GM18867 (cell line): ENCODE measurements around the gene CNBD2.
"Not testable (repeated sequence)": the region's sequence is repeated elsewhere in the genome, so short reads cannot be mapped to it uniquely, and the experiment has no call there.

ENCODE experiments used
- ATAC-seq: cut with Tn5 transposase; IDR thresholded peaks from one replicate; pipeline ENCODE4 v1.9.1; 2021; ENCODE audit warnings: mild to moderate bottlenecking, moderate library complexity; ENCODE audit not compliant: unreplicated experiment

Gene CNBD2

GRCh38 chr20:36060676-36061075, 92.3 kb downstream of the CNBD2 start:
- ATAC-seq = no peak

- no peak for ATAC-seq
Measured at GRCh38 chr20:36061754-36062153, 93.4 kb downstream of the CNBD2 start.

GRCh38 chr20:36062799-36063198, 94.4 kb downstream of the CNBD2 start:
- ATAC-seq = no peak

GRCh38 chr20:36063916-36064657, 95.7 kb downstream of the CNBD2 start:
- no peak for ATAC-seq

- ATAC-seq = peak; percentile 93
Measured at GRCh38 chr20:36064658-36065426, 96.5 kb downstream of the CNBD2 start.

DNA sequence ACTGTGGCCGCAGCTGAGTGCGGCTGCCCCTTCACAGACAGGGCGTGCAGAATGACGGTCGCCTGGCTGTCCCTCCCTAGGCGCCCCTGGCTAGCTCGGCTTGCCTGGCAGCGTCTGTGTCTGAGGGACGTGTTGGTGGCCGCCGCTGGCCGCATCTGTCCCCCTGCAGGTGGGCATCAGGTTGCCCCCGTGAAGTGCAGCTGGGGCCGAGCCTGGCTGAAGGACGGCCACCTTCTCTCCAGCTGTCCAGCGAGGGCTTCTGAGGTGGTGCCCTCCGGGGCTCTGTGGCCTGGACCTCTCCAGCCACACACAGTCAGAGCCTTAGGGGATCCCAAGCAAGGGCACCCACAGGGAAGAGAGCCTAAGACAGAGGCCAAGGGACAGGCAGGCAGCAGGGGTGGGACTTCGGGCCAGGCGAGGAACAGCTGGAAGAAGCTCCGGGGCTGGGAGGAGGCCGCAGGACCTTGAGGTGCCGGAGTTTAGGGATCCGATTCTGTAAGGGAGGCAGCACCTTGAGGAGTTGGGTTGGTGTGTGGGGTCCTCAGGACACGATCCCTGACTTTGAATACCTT, 97.1 kb downstream of the CNBD2 start:
- no peak for ATAC-seq

GRCh38 chr20:36066777-36067176, 98.4 kb downstream of the CNBD2 start:
- ATAC-seq = no peak

GRCh38 chr20:36068526-36068925, 100.1 kb downstream of the CNBD2 start:
- not testable (repeated sequence) for ATAC-seq

DNA sequence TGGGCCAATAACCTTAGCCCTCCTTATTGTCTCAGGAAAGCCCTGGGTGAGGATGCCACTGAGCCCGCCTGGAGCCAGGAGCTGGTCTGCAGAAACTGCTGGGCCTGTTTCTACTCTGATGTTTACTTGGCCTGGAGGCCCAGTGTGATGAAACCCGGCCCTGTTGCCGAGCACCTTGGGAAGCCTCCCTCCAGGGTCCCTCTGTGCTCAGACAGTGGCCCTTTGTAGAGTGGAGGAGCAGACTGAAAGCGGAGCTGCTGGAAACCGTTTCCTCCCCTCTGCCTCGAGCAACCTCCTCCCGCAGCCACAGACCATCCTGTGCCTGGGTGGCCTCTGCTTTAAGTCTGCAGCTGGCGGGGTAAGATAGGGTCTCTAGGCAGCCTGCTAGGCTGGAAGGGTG, 102.1 kb downstream of the CNBD2 start:
- no peak for ATAC-seq

- no peak for ATAC-seq
Measured at GRCh38 chr20:36071848-36072247, 103.5 kb downstream of the CNBD2 start.

GRCh38 chr20:36074983-36075382, 106.6 kb downstream of the CNBD2 start:
- no peak for ATAC-seq

GRCh38 chr20:36077762-36078161, 109.4 kb downstream of the CNBD2 start:
- ATAC-seq = not testable (repeated sequence)

DNA sequence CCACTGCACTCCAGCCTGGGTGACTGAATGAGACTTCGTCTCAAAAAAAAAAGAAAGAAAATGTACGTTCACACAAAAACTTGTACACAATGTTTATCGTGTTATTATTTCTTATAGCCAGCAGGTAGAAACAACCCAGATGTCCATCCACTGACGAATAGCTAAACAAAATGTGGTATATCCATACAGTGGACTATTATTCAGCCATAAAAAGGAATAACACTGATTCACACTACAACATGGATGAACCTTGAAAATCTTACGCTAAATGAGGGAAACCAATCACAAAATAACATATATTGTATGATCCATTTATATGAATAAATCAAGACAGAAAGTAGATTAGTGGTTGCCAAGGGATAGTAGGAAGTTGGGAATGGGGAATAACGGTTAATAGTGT, 111.1 kb downstream of the CNBD2 start:
- ATAC-seq = no peak

DNA sequence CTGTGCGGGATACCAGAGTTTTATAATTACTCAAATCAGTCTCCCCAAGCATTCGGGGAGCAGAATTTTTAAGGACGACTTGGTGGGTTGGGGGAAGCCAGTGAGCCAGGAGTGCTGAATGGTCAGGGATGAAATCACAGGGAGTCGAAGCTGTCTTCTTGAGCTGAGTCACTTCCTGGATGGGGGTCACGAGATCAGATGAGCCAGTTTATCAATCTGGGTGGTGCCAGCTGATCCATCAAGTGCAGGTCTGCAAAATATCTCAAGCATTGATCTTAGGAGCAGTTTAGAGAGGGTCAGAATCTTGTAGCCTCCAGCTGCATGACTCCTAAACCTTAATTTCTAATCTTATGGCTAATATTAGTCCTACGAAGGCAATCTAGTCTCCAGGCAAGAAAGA, 111.6 kb downstream of the CNBD2 start:
- not testable (repeated sequence) for ATAC-seq
